Vagina (tissue), 2 donors: ENCODE data around the gene C2CD2. TPM values are rescaled to one million over a fixed set of nuclear protein-coding genes. Genes with fewer than 3 reads are reported as not detected.
A peak's percentile ranks its signal among the peaks of the same experiment; 100 is the strongest.

Experiments
- DNase-seq, 2 donors: peaks; one replicate each; pipeline ENCODE4 v3.0.0-alpha.2; 2017; ENCODE audit errors: extremely low spot score in 2 of 2
- H3K27ac ChIP-seq: fragments of 200-600 bp; sonication (generic); one replicate; pipeline ENCODE4 v1.5.1; 2019
- H3K27me3 ChIP-seq: fragments of 200-600 bp; sonication (generic); one replicate; pipeline ENCODE4 v1.5.1; 2019
- H3K36me3 ChIP-seq, 2 donors: fragments of 200-600 bp; sonication (generic); one replicate each; pipeline ENCODE4 v1.5.1; 2017 to 2019
- H3K4me1 ChIP-seq: fragments of 200-600 bp; sonication (generic); one replicate; pipeline ENCODE4 v1.5.1; 2019
- H3K4me3 ChIP-seq, 2 donors: fragments of 200-600 bp; sonication (generic); 1 replicate in 1 of 2; 2 replicates in 1 of 2; pipeline ENCODE4 v1.5.1; 2016 to 2019
- H3K9me3 ChIP-seq: fragments of 200-600 bp; sonication (generic); one replicate; pipeline ENCODE4 v1.5.1; 2019
- POLR2A ChIP-seq, 2 donors: fragments of 450-650 bp; IDR thresholded peaks; one replicate each; pipeline ENCODE4 v1.6.1; 2017; ENCODE audit warnings: antibody characterized with exemption in 2 of 2, mild to moderate bottlenecking in 2 of 2, moderate library complexity in 2 of 2
- POLR2AphosphoS5 ChIP-seq, 2 donors: sonication (generic); formaldehyde crosslinking; IDR thresholded peaks; one replicate each; pipeline ENCODE4 v1.9.0; 2017; ENCODE audit warnings: antibody characterized with exemption in 2 of 2, mild to moderate bottlenecking in 2 of 2, low read depth in 1 of 2; ENCODE audit not compliant: insufficient read depth in 1 of 2
- intact Hi-C: fragments of 100-400 bp; cut with DNase I; formaldehyde crosslinking; loops from one replicate; pipeline ENCODE4 v1.15.1; 2023
- total RNA-seq: library from RNA; depleted of rRNA; stranded (reverse); fragments of >200 nt; gene quantifications from one replicate; pipeline ENCODE4 v1.2.3, GENCODE V29; 2016
- TF ChIP-seq, protein P1 (sequence below), 3 experiments: fragments of 450-650 bp in 2 of 3; fragments of 200-600 bp in 1 of 3; sonication (generic) in 1 of 3; IDR thresholded peaks; one replicate each; pipeline ENCODE4 v1.5.1; 2017 to 2019; ENCODE audit warnings: antibody characterized with exemption in 3 of 3, mild to moderate bottlenecking in 2 of 3, moderate library complexity in 2 of 3

C2CD2 gene
- total RNA-seq, 1 donor from 2014 or later = 36.1 TPM

DNA sequence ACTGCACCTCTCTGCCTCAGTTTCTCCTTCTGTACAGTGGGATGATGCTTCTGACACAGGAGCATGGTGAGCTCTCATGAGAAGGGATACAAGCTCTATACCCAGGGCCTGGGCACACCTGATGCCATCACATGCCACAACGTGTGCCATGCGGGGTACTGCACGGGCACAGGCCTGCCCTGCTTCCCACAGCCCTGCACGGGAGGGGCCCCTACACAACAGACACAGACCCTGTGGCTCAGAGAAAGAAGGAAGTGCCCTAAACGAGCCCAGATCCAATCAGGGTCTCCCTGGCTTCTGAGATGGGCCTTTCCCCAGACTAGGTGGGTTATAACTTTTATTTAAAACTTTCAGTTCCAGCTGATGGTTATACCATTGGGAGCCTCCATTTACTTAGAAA is 24.6 kb downstream of the C2CD2 start:
- H3K27me3 ChIP-seq = no peaks in the 10 kb centered on the region
- H3K27ac ChIP-seq = peak overlapping the region; percentile 62
- H3K4me3 ChIP-seq = no peak overlapping the region
- TF ChIP-seq POLR2AphosphoS5 (IDR thresholded peaks at IDR 0.05; ENCODE audit: insufficient read depth in 1 of 2, low read depth in 1 of 2) (no peak), POLR2A (IDR thresholded peaks at IDR 0.05) (no peak)
- TF ChIP-seq, protein P1, sequence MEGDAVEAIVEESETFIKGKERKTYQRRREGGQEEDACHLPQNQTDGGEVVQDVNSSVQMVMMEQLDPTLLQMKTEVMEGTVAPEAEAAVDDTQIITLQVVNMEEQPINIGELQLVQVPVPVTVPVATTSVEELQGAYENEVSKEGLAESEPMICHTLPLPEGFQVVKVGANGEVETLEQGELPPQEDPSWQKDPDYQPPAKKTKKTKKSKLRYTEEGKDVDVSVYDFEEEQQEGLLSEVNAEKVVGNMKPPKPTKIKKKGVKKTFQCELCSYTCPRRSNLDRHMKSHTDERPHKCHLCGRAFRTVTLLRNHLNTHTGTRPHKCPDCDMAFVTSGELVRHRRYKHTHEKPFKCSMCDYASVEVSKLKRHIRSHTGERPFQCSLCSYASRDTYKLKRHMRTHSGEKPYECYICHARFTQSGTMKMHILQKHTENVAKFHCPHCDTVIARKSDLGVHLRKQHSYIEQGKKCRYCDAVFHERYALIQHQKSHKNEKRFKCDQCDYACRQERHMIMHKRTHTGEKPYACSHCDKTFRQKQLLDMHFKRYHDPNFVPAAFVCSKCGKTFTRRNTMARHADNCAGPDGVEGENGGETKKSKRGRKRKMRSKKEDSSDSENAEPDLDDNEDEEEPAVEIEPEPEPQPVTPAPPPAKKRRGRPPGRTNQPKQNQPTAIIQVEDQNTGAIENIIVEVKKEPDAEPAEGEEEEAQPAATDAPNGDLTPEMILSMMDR (IDR thresholded peaks at IDR 0.05) = no peak
- no peaks in the 10 kb centered on the region for H3K9me3 ChIP-seq
- intact Hi-C loops = no loop called here
- H3K36me3 ChIP-seq = no peaks in the 10 kb centered on the region
- peaks cover 60% of the 10 kb centered on the region for H3K4me1 ChIP-seq
- DNase-seq = no peak

DNA sequence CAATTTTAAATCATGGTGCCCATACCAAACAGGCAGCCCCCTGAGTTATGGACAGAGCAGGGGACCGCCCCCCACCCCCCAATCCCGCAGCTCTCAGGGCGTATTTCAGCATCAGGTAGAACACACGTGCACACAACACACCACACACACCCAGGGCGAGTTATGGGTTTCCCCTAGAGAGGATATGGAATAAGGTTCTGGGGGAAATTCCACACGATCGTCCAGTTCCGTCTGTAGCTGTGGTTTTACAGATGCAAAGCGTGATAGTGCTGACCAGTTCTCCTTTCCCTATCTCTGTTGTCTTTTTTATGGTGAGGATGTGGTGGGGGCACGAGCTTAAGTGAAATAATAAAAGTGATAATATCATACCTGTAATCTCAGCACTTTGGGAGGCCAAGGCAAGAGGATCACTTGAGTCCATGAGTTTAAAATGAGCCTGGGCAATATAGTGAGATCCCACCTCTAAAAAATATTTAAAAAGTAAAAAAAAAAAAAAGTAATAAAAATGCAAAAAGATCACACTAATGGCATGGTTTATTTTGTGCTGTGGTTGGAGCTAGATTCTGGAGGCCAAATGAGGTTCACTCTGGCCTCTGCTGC is 25.1 kb downstream of the C2CD2 start:
- intact Hi-C loops = no loop called here

DNA sequence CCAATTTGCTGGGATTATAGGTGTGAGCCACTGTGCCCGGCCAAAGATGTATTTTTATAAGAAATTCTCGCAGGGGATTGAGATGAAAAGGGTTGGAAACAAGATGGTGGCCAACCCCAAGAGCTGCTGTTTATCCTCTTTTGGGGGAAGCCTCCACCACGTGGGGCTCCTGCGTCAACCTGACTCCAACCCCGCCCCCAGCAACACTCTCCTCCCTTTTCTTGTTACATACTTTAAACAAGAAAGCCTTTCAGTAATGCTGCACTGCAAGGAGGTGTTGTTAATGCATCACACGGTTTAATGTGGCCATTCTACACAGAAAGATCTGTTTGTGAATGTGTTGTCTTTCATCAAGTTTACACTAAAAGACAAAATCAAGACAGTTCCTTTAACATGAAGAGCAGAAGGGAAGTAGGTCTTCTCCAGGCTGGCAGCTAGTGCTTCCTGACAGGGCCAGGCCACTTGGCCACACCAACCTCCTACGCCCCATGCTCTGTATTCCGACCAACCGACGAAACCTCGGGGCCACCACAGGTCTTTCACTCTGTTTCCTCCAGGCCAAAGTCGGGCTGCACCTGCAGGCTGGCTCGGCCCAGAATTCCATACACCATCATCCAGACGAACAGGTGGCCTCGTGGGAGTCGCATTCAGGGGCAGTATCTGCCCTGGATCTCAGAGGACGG is 25.9 kb downstream of the C2CD2 start:
- TF ChIP-seq POLR2AphosphoS5 (IDR thresholded peaks at IDR 0.05; ENCODE audit: insufficient read depth in 1 of 2, low read depth in 1 of 2) = no peak
- TF ChIP-seq, protein P1 (IDR thresholded peaks at IDR 0.05) = no peak
- TF ChIP-seq POLR2A (IDR thresholded peaks at IDR 0.05) = no peak
- H3K27me3 ChIP-seq = no peaks in the 10 kb centered on the region
- H3K36me3 ChIP-seq = no peaks in the 10 kb centered on the region

More for the DNA sequence above, 25.1 kb downstream of the C2CD2 start:
- Histone ChIP-seq H3K36me3 (no peaks in the 10 kb centered on the region), H3K9me3 (no peaks in the 10 kb centered on the region), H3K27ac (peak overlapping the region; percentile 62), H3K4me1 (peaks cover 57% of the 10 kb centered on the region), H3K27me3 (no peaks in the 10 kb centered on the region), H3K4me3 (no peak overlapping the region)
- TF ChIP-seq, protein P1 (IDR thresholded peaks at IDR 0.05) = no peak
- TF ChIP-seq POLR2A (IDR thresholded peaks at IDR 0.05) (no peak), POLR2AphosphoS5 (IDR thresholded peaks at IDR 0.05; ENCODE audit: insufficient read depth in 1 of 2, low read depth in 1 of 2) (no peak)
- DNase-seq = no peak

DNA sequence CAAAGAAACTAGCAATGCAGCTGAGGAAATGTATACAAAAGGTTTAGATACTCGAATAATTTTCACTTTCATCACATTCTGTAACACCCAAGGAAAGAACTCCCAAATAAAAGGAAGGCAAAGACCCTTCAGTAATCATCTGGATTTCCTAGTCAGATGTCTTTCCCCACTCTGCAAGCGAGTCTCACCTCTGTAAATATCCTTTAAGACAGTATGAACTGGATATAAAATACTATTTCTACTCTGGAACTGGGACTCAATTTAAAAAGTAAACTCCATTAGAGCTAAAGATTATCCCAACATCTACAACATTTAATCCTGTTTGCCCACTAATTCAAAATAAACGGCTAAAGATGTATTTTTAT is 27.0 kb downstream of the C2CD2 start:
- no peaks in the 10 kb centered on the region for H3K9me3 ChIP-seq
- peaks cover 50% of the 10 kb centered on the region for H3K4me1 ChIP-seq
- TF ChIP-seq, protein P1 (IDR thresholded peaks at IDR 0.05) = no peak
- TF ChIP-seq POLR2AphosphoS5 (IDR thresholded peaks at IDR 0.05; ENCODE audit: insufficient read depth in 1 of 2, low read depth in 1 of 2) (no peak), POLR2A (IDR thresholded peaks at IDR 0.05) (no peak)
- H3K4me3 ChIP-seq = peak overlapping the region; percentile 34 to 37
- H3K27ac ChIP-seq = peak overlapping the region; percentile 86
- no peak for DNase-seq
- no peaks in the 10 kb centered on the region for H3K27me3 ChIP-seq
- intact Hi-C loops = no loop called here
- no peaks in the 10 kb centered on the region for H3K36me3 ChIP-seq

More for the DNA sequence above, 25.9 kb downstream of the C2CD2 start:
- peaks cover 51% of the 10 kb centered on the region for H3K4me1 ChIP-seq
- intact Hi-C loops = no loop called here
- peak overlapping the region; percentile 86 for H3K27ac ChIP-seq
- no peaks in the 10 kb centered on the region for H3K9me3 ChIP-seq
- no peak for DNase-seq
- H3K4me3 ChIP-seq = no peak overlapping the region
